Calu3 (cell line): ENCODE measurements around the gene FOXO3. TPM values are rescaled to one million over a fixed set of nuclear protein-coding genes. Genes with fewer than 3 reads are reported as not detected.

Experiments
- BruUV-seq: library from RNA; stranded (reverse); fragments of 400-500 nt; replicated peaks from 2 replicates; lab custom pipeline; 2021; lab: Mats Ljungman, UMichigan
- CTCF ChIA-PET: fragments of 300-600 bp; sonication (Branson Sonifier 250); formaldehyde crosslinking; loops from one replicate; lab custom pipeline; 2022; ENCODE audit warnings: antibody characterized with exemption; lab: Charles Lee
- DNase-seq: peaks from one replicate; pipeline ENCODE4 v3.0.0; 2022
- H3K27ac Mint-ChIP-seq: one replicate; pipeline ENCODE4 v1.8.0; 2022; ENCODE audit warnings: mixed read lengths; ENCODE audit not compliant: unreplicated experiment
- H3K27me3 Mint-ChIP-seq: one replicate; pipeline ENCODE4 v1.8.0; 2022; ENCODE audit warnings: mixed read lengths; ENCODE audit not compliant: unreplicated experiment
- H3K36me3 Mint-ChIP-seq: one replicate; pipeline ENCODE4 v1.8.0; 2022; ENCODE audit warnings: mild to moderate bottlenecking, moderate library complexity, mixed read lengths; ENCODE audit not compliant: insufficient read depth, unreplicated experiment
- H3K4me1 Mint-ChIP-seq: one replicate; pipeline ENCODE4 v1.8.0; 2022; ENCODE audit warnings: mild to moderate bottlenecking, low read depth, mixed read lengths; ENCODE audit not compliant: unreplicated experiment
- H3K4me3 Mint-ChIP-seq: one replicate; pipeline ENCODE4 v1.8.0; 2022; ENCODE audit warnings: mild to moderate bottlenecking, low read depth, moderate library complexity, mixed read lengths; ENCODE audit not compliant: unreplicated experiment
- H3K9me3 Mint-ChIP-seq: one replicate; pipeline ENCODE4 v1.8.0; 2022; ENCODE audit warnings: low read depth, mixed read lengths; ENCODE audit not compliant: unreplicated experiment
- intact Hi-C: fragments of 100-400 bp; cut with micrococcal nuclease; formaldehyde crosslinking; loops from one replicate; pipeline ENCODE4 v1.10.0; 2022; ENCODE audit not compliant: unreplicated experiment
- total RNA-seq: library from RNA; stranded (reverse); gene quantifications from 2 replicates; pipeline ENCODE4 v1.2.3, GENCODE V29; 2022
- TF ChIP-seq, protein P1 (sequence below): fragments of 200-600 bp; IDR thresholded peaks from one replicate; pipeline ENCODE4 v1.8.0; 2022; ENCODE audit warnings: antibody characterized with exemption; ENCODE audit not compliant: unreplicated experiment

The FOXO3 gene
- total RNA-seq, 1 experiment from 2014 or later: 45.5 TPM

- TF ChIP-seq, protein P1, sequence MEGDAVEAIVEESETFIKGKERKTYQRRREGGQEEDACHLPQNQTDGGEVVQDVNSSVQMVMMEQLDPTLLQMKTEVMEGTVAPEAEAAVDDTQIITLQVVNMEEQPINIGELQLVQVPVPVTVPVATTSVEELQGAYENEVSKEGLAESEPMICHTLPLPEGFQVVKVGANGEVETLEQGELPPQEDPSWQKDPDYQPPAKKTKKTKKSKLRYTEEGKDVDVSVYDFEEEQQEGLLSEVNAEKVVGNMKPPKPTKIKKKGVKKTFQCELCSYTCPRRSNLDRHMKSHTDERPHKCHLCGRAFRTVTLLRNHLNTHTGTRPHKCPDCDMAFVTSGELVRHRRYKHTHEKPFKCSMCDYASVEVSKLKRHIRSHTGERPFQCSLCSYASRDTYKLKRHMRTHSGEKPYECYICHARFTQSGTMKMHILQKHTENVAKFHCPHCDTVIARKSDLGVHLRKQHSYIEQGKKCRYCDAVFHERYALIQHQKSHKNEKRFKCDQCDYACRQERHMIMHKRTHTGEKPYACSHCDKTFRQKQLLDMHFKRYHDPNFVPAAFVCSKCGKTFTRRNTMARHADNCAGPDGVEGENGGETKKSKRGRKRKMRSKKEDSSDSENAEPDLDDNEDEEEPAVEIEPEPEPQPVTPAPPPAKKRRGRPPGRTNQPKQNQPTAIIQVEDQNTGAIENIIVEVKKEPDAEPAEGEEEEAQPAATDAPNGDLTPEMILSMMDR: no peak
- H3K27me3 Mint-ChIP-seq: no peaks in the 10 kb centered on the region
- H3K4me3 Mint-ChIP-seq: no peak overlapping the region
- peaks cover 71% of the 10 kb centered on the region for H3K4me1 Mint-ChIP-seq
- H3K9me3 Mint-ChIP-seq: no peaks in the 10 kb centered on the region
- H3K36me3 Mint-ChIP-seq: peaks cover 11% of the 10 kb centered on the region
- H3K27ac Mint-ChIP-seq: no peak overlapping the region
- no peak for DNase-seq
- BruUV-seq: no TSS peak
- CTCF ChIA-PET: no interaction called here
- intact Hi-C loops: no loop called here
These were observed 36.2 kb downstream of the FOXO3 start for GRCh38 chr6:108596956-108597355.

- Mint-ChIP-seq H3K9me3 (no peaks in the 10 kb centered on the region), H3K4me1 (peaks cover 63% of the 10 kb centered on the region), H3K27me3 (no peaks in the 10 kb centered on the region), H3K27ac (no peak overlapping the region), H3K36me3 (peaks cover 11% of the 10 kb centered on the region), H3K4me3 (no peak overlapping the region)
- TF ChIP-seq, protein P1: no peak
- intact Hi-C loops: no loop called here
- DNase-seq: no peak
- no TSS peak for BruUV-seq
- CTCF ChIA-PET: no interaction called here
These were observed 37.0 kb downstream of the FOXO3 start for GRCh38 chr6:108597572-108598304.

DNA sequence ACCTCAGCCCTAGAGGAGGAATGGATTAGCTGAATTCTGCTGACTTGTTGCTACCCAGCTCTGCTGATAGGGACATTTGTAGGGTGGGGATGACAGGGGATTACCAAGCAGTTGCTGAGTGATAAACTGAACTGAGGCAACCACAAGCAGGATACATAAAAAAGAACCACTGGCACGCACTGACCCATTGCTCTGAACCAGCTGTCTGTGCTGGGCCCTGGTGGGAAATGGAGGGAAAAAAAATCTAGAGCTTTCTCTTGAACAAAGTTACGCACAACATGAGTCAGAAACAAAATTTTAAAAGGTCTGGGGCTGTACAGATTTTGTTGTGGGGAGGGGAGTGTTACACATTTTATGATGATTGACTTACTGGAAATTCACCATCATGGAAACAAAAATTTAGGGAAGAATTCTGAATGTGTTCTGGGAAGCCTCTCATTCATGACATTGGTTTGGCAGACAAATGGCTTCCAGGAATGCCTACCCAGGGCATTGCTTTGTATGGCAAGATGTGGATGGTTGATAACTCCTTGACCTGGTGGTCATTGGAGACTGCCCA lies 37.7 kb downstream of the FOXO3 start:
- no peak for DNase-seq
- Mint-ChIP-seq H3K27me3 (no peaks in the 10 kb centered on the region), H3K4me1 (peaks cover 56% of the 10 kb centered on the region), H3K27ac (no peak overlapping the region), H3K4me3 (no peak overlapping the region), H3K9me3 (no peaks in the 10 kb centered on the region), H3K36me3 (peaks cover 11% of the 10 kb centered on the region)
- intact Hi-C loops: no loop called here
- TF ChIP-seq, protein P1: no peak
- CTCF ChIA-PET: no interaction called here
- no TSS peak for BruUV-seq

GRCh38 chr6:108604156-108604555 lies 43.4 kb downstream of the FOXO3 start:
- peaks cover 33% of the 10 kb centered on the region for H3K4me1 Mint-ChIP-seq

More at GRCh38 chr6:108604156-108604555, 43.4 kb downstream of the FOXO3 start:
- TF ChIP-seq, protein P1: no peak
- no peak overlapping the region for H3K27ac Mint-ChIP-seq
- no TSS peak for BruUV-seq
- H3K27me3 Mint-ChIP-seq: no peaks in the 10 kb centered on the region
- DNase-seq: no peak
- peaks cover 16% of the 10 kb centered on the region for H3K36me3 Mint-ChIP-seq
- CTCF ChIA-PET: no interaction called here
- H3K4me3 Mint-ChIP-seq: no peak overlapping the region
- intact Hi-C loops: no loop called here
- H3K9me3 Mint-ChIP-seq: no peaks in the 10 kb centered on the region
